Measurements from ENCODE around the gene KDM8. TPM values are rescaled to one million over a fixed set of nuclear protein-coding genes. Genes with fewer than 3 reads are reported as not detected.

KDM8 gene
- total and polyA plus RNA-seq, 4 donors, result 4.2 to 9.7 (median 8.2) TPM

GRCh38 chr16:27233731-27234130 lies 30.4 kb downstream of the KDM8 start:
- DNase-seq (ENCODE audit: low read depth in 4 of 6, low spot score in 6 of 6), result no peak
- H3K27me3 ChIP-seq (ENCODE audit: control insufficient read depth, insufficient read depth, low read length), result no peaks in the 10 kb centered on the region
- WGBS (ENCODE audit: insufficient coverage), result 93% methylated on average over 5 of the region's 6 CpGs
- no peaks in the 10 kb centered on the region for H3K9me3 ChIP-seq (ENCODE audit: control insufficient read depth, insufficient read depth, low read length)
- H3K27ac ChIP-seq (ENCODE audit: low read depth, low read length), result no peak overlapping the region
- no peak overlapping the region for H3K4me3 ChIP-seq (ENCODE audit: low read depth, low read length)
- peaks cover 33% of the 10 kb centered on the region for H3K4me1 ChIP-seq (ENCODE audit: control insufficient read depth, insufficient read depth, low read length)
- H3K36me3 ChIP-seq (ENCODE audit: control insufficient read depth, insufficient read depth, low read length), result peaks cover 57% of the 10 kb centered on the region

- DNase-seq (ENCODE audit: low read depth in 4 of 6, low spot score in 6 of 6), result no peak
- Histone ChIP-seq H3K9me3 (ENCODE audit: control insufficient read depth, insufficient read depth, low read length) (no peaks in the 10 kb centered on the region), H3K4me1 (ENCODE audit: control insufficient read depth, insufficient read depth, low read length) (peaks cover 29% of the 10 kb centered on the region), H3K27me3 (ENCODE audit: control insufficient read depth, insufficient read depth, low read length) (no peaks in the 10 kb centered on the region), H3K36me3 (ENCODE audit: control insufficient read depth, insufficient read depth, low read length) (peaks cover 52% of the 10 kb centered on the region), H3K4me3 (ENCODE audit: low read depth, low read length) (no peak overlapping the region), H3K27ac (ENCODE audit: low read depth, low read length) (no peak overlapping the region)
- WGBS (ENCODE audit: insufficient coverage), result 82% methylated on average over 8 of the region's 8 CpGs
Measured at GRCh38 chr16:27234171-27234570, 30.8 kb downstream of the KDM8 start.

- no peaks in the 10 kb centered on the region for H3K27me3 ChIP-seq (ENCODE audit: control insufficient read depth, insufficient read depth, low read length)
- no peak for DNase-seq (ENCODE audit: low read depth in 4 of 6, low spot score in 6 of 6)
- no peak overlapping the region for H3K4me3 ChIP-seq (ENCODE audit: low read depth, low read length)
- H3K4me1 ChIP-seq (ENCODE audit: control insufficient read depth, insufficient read depth, low read length), result peaks cover 29% of the 10 kb centered on the region
- no peaks in the 10 kb centered on the region for H3K9me3 ChIP-seq (ENCODE audit: control insufficient read depth, insufficient read depth, low read length)
- no peak overlapping the region for H3K27ac ChIP-seq (ENCODE audit: low read depth, low read length)
- WGBS (ENCODE audit: insufficient coverage), result 66% methylated on average over 4 of the region's 4 CpGs
- H3K36me3 ChIP-seq (ENCODE audit: control insufficient read depth, insufficient read depth, low read length), result peaks cover 50% of the 10 kb centered on the region
Measured at GRCh38 chr16:27234603-27235002, 31.3 kb downstream of the KDM8 start.

- Histone ChIP-seq H3K27me3 (ENCODE audit: control insufficient read depth, insufficient read depth, low read length) (no peaks in the 10 kb centered on the region), H3K4me3 (ENCODE audit: low read depth, low read length) (no peak overlapping the region), H3K27ac (ENCODE audit: low read depth, low read length) (peak overlapping the region; percentile 53), H3K4me1 (ENCODE audit: control insufficient read depth, insufficient read depth, low read length) (peaks cover 29% of the 10 kb centered on the region), H3K9me3 (ENCODE audit: control insufficient read depth, insufficient read depth, low read length) (no peaks in the 10 kb centered on the region), H3K36me3 (ENCODE audit: control insufficient read depth, insufficient read depth, low read length) (peaks cover 46% of the 10 kb centered on the region)
- DNase-seq (ENCODE audit: low read depth in 4 of 6, low spot score in 6 of 6), result peak in 5 of 6 donors; percentile 49 to 92 (median 58)
- 43% methylated on average over 20 of the region's 23 CpGs for WGBS (ENCODE audit: insufficient coverage)
Measured at GRCh38 chr16:27235055-27235937, 32.0 kb downstream of the KDM8 start.

- Histone ChIP-seq H3K27ac (ENCODE audit: low read depth, low read length) (peak overlapping the region; percentile 53), H3K4me3 (ENCODE audit: low read depth, low read length) (no peak overlapping the region), H3K9me3 (ENCODE audit: control insufficient read depth, insufficient read depth, low read length) (no peaks in the 10 kb centered on the region), H3K27me3 (ENCODE audit: control insufficient read depth, insufficient read depth, low read length) (no peaks in the 10 kb centered on the region), H3K4me1 (ENCODE audit: control insufficient read depth, insufficient read depth, low read length) (peaks cover 29% of the 10 kb centered on the region), H3K36me3 (ENCODE audit: control insufficient read depth, insufficient read depth, low read length) (peaks cover 41% of the 10 kb centered on the region)
- DNase-seq (ENCODE audit: low read depth in 4 of 6, low spot score in 6 of 6), result no peak
- WGBS (ENCODE audit: insufficient coverage), result 89% methylated on average over 8 of the region's 8 CpGs
Measured at GRCh38 chr16:27235938-27236245, 32.6 kb downstream of the KDM8 start.

GRCh38 chr16:27236635-27237218 lies 33.4 kb downstream of the KDM8 start:
- no peak overlapping the region for H3K4me3 ChIP-seq (ENCODE audit: low read depth, low read length)
- 60% methylated on average over 1 of the region's 8 CpGs for WGBS (ENCODE audit: insufficient coverage)
- no peak for DNase-seq (ENCODE audit: low read depth in 4 of 6, low spot score in 6 of 6)
- H3K27ac ChIP-seq (ENCODE audit: low read depth, low read length), result no peak overlapping the region
- H3K36me3 ChIP-seq (ENCODE audit: control insufficient read depth, insufficient read depth, low read length), result peaks cover 39% of the 10 kb centered on the region
- peaks cover 34% of the 10 kb centered on the region for H3K4me1 ChIP-seq (ENCODE audit: control insufficient read depth, insufficient read depth, low read length)
- H3K9me3 ChIP-seq (ENCODE audit: control insufficient read depth, insufficient read depth, low read length), result no peaks in the 10 kb centered on the region
- H3K27me3 ChIP-seq (ENCODE audit: control insufficient read depth, insufficient read depth, low read length), result no peaks in the 10 kb centered on the region

GRCh38 chr16:27237219-27238015 lies 34.1 kb downstream of the KDM8 start:
- DNase-seq (ENCODE audit: low read depth in 4 of 6, low spot score in 6 of 6), result no peak
- no peak overlapping the region for H3K27ac ChIP-seq (ENCODE audit: low read depth, low read length)

GRCh38 chr16:27238016-27238587 lies 34.8 kb downstream of the KDM8 start:
- no peak for DNase-seq (ENCODE audit: low read depth in 4 of 6, low spot score in 6 of 6)
- WGBS (ENCODE audit: insufficient coverage), result 77% methylated on average over 13 of the region's 16 CpGs
- H3K4me1 ChIP-seq (ENCODE audit: control insufficient read depth, insufficient read depth, low read length), result peaks cover 38% of the 10 kb centered on the region
- H3K9me3 ChIP-seq (ENCODE audit: control insufficient read depth, insufficient read depth, low read length), result no peaks in the 10 kb centered on the region
- no peak overlapping the region for H3K27ac ChIP-seq (ENCODE audit: low read depth, low read length)
- H3K36me3 ChIP-seq (ENCODE audit: control insufficient read depth, insufficient read depth, low read length), result peaks cover 25% of the 10 kb centered on the region
- H3K27me3 ChIP-seq (ENCODE audit: control insufficient read depth, insufficient read depth, low read length), result no peaks in the 10 kb centered on the region
- H3K4me3 ChIP-seq (ENCODE audit: low read depth, low read length), result no peak overlapping the region

More at GRCh38 chr16:27237219-27238015, 34.1 kb downstream of the KDM8 start:
- peaks cover 32% of the 10 kb centered on the region for H3K36me3 ChIP-seq (ENCODE audit: control insufficient read depth, insufficient read depth, low read length)
- WGBS (ENCODE audit: insufficient coverage), result 69% methylated on average over 20 of the region's 22 CpGs
- H3K4me3 ChIP-seq (ENCODE audit: low read depth, low read length), result no peak overlapping the region
- H3K4me1 ChIP-seq (ENCODE audit: control insufficient read depth, insufficient read depth, low read length), result peaks cover 32% of the 10 kb centered on the region
- H3K27me3 ChIP-seq (ENCODE audit: control insufficient read depth, insufficient read depth, low read length), result no peaks in the 10 kb centered on the region
- H3K9me3 ChIP-seq (ENCODE audit: control insufficient read depth, insufficient read depth, low read length), result no peaks in the 10 kb centered on the region

GRCh38 chr16:27238591-27238990 lies 35.3 kb downstream of the KDM8 start:
- Histone ChIP-seq H3K36me3 (ENCODE audit: control insufficient read depth, insufficient read depth, low read length) (peaks cover 21% of the 10 kb centered on the region), H3K4me1 (ENCODE audit: control insufficient read depth, insufficient read depth, low read length) (peaks cover 43% of the 10 kb centered on the region), H3K4me3 (ENCODE audit: low read depth, low read length) (no peak overlapping the region), H3K27me3 (ENCODE audit: control insufficient read depth, insufficient read depth, low read length) (no peaks in the 10 kb centered on the region), H3K27ac (ENCODE audit: low read depth, low read length) (no peak overlapping the region), H3K9me3 (ENCODE audit: control insufficient read depth, insufficient read depth, low read length) (no peaks in the 10 kb centered on the region)
- DNase-seq (ENCODE audit: low read depth in 4 of 6, low spot score in 6 of 6), result no peak
- no CpG with 5 or more reads among the region's 2 CpGs for WGBS (ENCODE audit: insufficient coverage)

Measured in spinal cord (tissue), 10 donors.